Gastroesophageal sphincter (tissue), 3 donors: ENCODE results near the gene CACNG6.

Source experiments
- CTCF ChIP-seq, 4 experiments: fragments of 200-600 bp in 2 of 4; fragments of 450-650 bp in 2 of 4; sonication (generic) in 1 of 4; IDR thresholded peaks; one replicate each; pipeline ENCODE4 v1.5.1; 2017 to 2019; ENCODE audit warnings: antibody characterized with exemption in 4 of 4, mild to moderate bottlenecking in 2 of 4, moderate library complexity in 2 of 4
- EP300 ChIP-seq: sonication (generic); formaldehyde crosslinking; IDR thresholded peaks from one replicate; pipeline ENCODE4 v1.6.1; 2017; ENCODE audit warnings: antibody characterized with exemption, mild to moderate bottlenecking
- POLR2A ChIP-seq, 2 donors: fragments of 450-650 bp; IDR thresholded peaks; one replicate each; pipeline ENCODE4 v1.6.1; 2017; ENCODE audit warnings: antibody characterized with exemption in 2 of 2, mild to moderate bottlenecking in 2 of 2, moderate library complexity in 1 of 2
- POLR2AphosphoS5 ChIP-seq: sonication (generic); formaldehyde crosslinking; IDR thresholded peaks from one replicate; pipeline ENCODE4 v1.6.1; 2017; ENCODE audit warnings: antibody characterized with exemption

- TF ChIP-seq CTCF (IDR thresholded peaks at IDR 0.05) (no peak), EP300 (no peak), POLR2A (IDR thresholded peaks at IDR 0.05) (no peak), POLR2AphosphoS5 (no peak)
Observed at GRCh38 chr19:54021932-54022331, 30.5 kb downstream of the CACNG6 start.
